Measurements from ENCODE around the gene SENP7.
"Not testable (repeated sequence)": the region's sequence is repeated elsewhere in the genome, so short reads cannot be mapped to it uniquely, and the experiment has no call there.

Gene SENP7

DNA sequence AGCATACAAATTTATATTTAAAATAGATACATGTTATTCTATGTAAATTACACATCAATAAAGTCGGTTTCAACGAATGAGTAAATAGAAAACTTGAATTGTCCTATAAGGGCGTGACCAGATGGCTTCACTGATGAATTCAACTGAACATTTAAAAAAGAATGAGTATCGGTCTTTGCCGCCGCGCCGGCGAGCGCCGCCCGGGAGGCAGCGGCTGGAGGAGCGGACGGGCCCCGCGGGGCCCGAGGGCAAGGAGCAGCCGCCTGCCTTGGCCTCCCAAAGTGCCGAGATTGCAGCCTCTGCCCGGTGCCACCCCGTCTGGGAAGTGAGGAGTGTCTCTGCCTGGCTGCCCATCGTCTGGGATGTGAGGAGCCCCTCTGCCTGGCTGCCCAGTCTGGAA, 74.4 kb downstream of the SENP7 start:
- not testable (repeated sequence) for DNase-seq

DNA sequence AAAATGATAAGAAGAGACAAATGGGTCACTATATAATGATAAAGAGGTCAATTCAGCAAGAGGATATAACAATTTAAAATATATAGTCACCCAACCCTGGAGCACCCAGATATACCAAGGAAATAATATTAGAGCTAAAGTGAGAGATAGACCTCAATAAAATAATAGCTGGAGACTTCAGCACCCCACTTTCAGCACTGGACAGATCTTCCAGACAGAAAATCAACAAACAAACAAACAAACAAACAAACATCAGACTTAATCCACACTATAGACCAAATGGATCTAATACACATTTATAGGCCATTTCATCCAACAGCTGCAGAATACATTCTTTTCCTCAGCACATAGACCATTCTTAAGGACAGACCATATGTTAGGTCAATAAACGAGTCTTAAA, 79.4 kb downstream of the SENP7 start:
- DNase-seq = no peak

- no peak for DNase-seq
Measured at GRCh38 chr3:101423984-101424888, 88.8 kb downstream of the SENP7 start.

DNA sequence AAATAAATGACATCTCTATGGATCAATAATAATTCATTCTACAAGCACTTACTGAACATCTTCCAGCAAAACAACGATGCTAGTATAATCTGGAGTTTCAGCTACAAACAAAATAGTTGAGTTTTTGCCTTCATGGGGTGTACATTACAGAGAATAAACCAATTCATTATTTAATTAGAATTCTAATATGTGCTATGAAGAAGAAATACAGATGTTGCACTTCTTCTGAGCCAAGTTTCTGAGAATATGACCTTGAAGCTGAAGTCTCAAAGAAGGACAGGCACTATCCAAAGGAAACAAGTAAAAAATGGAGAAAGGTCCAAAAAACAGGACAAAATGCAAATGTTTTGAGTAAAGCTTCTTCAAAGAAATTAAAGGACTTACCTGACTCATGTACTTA, 94.2 kb downstream of the SENP7 start:
- DNase-seq = no peak

- DNase-seq = no peak
Measured at GRCh38 chr3:101414121-101414520, 98.9 kb downstream of the SENP7 start.

- no peak for DNase-seq
Measured at GRCh38 chr3:101413656-101414055, 99.4 kb downstream of the SENP7 start.

- no peak for DNase-seq
Measured at GRCh38 chr3:101391413-101391950, 121.5 kb downstream of the SENP7 start.

GRCh38 chr3:101388706-101389105, 124.3 kb downstream of the SENP7 start:
- DNase-seq = no peak

- DNase-seq = no peak
Measured at GRCh38 chr3:101387351-101387750, 125.7 kb downstream of the SENP7 start.

DNA sequence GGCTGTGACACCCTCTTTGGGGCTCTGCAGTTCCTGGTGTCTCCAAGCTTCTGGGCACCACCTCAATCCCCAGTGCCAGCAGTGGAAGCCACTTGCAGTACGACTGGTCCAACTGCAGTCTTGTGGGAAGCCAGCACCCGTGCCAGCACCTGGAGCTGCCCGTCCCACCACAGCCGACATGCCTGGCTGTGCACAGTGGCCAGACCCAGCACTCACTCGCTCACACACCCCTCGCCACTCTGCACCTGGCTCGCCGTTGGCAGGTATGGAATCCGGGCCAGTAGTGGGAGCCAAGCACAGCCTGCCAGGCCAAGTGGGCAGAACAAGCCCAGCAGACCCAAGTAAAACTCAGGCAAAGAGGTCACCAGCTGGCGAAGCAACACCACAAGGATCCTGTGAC, 128.6 kb downstream of the SENP7 start:
- DNase-seq = no peak

DNA sequence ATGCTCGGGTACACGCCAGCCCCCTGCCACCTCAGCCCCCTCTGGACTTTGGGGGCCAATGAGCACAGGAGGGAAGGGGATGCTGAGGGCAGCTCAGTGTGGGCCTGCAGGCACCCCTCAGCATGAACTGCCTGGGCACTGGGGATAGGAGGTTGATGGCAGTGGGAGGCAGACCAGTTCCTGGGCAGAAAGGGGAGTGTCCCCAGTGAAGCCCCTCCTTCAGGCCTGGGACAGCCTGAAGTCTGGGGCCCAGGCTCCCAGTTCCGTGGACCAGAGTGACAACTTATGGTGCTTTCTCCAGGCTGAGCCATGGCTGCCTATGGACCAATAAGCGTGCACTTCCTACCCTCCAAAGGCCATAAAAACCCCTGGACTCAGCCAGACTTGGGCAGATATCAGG, 129.4 kb downstream of the SENP7 start:
- DNase-seq = no peak

DNA sequence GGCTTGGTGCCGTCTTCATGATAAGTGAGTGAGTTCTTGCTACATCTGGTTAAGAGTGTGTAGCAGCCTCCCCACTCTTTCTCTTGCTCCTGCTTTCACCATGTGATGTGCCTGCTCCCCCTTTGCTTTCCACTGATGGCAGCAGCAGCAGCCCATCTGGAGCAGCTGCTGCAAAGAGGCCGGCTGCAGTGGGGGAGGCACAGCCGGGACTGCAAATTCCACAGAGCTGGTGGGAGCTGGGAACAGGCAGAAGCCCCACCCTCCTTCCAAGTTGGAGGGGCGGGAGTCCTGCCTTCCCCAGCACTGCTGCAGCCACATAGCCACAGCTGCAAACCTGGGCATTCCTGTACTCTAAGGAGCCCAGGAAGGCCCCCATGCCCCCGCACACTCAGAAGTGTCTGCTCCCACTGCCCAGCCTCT, 129.8 kb downstream of the SENP7 start:
- DNase-seq = no peak

DNA sequence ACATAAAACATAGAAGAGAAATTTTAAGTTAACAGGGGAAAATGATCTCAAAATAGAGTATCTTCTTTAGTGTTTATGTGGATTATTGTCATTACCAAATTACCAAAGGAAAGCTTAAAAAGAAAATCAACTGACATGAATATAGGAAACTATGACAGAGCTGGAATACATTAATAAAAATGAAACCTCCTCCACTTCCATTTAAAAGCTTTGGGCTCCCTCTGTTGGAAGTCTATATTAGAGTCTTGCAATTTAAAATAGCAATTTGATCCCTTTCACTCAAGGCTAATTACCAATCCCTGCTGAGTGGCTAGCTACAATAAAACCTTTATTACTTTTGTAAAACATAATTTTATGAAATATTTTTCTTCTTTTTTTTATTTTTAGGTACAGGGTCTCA, 131.2 kb downstream of the SENP7 start:
- DNase-seq = no peak

DNA sequence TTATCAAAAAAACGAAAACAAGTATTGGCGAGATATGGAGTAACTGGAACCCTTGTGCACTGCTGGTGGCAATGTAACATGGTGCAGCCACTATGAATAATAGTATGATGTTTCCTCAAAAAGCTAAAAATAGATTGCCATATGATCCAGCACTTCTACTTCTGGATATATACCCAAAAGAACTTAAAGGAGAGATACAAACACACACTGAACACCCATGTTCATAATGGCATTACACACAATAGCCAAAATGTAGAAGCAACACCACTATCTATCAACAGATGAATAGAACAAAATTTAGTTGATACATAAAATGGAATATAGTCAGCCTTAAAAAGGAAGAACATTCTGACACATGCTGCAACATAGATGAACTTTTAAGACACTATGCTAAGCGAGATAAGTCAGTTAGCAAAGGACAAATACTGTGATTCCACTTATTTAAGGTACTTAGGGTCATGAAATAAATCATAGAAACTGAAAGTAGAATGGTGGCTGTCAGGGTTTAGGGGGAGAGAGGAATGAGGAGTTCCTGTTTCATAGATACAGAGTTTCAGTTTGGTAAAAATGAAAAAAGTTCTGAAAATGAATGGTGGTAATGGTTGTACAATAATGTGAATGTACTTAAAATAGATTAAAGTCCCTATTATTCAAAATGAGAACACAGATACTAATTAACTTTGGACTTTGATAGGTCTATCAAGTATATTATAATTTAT, 133.2 kb downstream of the SENP7 start:
- DNase-seq = no peak

GRCh38 chr3:101377796-101378195, 135.2 kb downstream of the SENP7 start:
- no peak for DNase-seq

GRCh38 chr3:101377209-101377608, 135.8 kb downstream of the SENP7 start:
- no peak for DNase-seq

- DNase-seq = no peak
Measured at GRCh38 chr3:101375586-101375985, 137.4 kb downstream of the SENP7 start.

DNA sequence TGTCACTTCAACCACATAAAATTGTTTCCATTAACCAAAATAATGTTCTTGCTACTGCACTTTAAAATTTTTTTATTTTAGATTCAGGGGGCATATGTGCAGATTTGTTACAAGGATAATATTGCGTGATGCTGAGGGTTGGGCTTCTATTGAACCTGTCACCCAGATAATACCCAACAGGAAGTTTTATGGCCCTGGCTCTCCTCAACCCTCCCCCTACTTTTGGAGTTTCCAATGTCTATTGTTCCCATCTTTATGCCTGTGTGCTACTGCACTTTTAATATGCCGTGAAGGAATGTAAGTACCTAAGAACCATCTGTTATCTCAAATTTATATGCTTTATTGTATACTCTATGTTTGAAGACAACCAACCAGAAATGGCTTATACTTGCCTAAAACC, 150.6 kb downstream of the SENP7 start:
- no peak for DNase-seq

- no peak for DNase-seq
Measured at GRCh38 chr3:101351829-101352228, 161.2 kb downstream of the SENP7 start.

DNA sequence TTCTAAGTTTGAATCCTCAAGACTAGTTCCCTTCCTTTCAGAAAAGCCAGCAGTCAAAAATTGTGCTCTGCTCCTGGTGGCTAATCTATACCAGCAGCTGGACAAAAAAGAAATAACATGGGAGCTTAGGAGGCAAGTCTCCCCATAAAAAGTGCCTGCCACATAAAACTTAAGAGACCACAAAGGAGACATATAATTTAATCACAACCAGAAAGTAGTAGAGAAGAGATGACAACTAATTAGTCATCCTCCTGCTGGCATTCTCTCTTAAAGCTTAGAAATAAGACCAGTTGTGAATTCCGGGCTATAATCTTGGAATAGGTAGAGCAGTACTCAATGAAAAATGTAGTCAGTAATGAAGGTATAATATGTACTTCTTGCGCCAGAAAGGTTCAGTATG, 172.4 kb downstream of the SENP7 start:
- DNase-seq = no peak

DNA sequence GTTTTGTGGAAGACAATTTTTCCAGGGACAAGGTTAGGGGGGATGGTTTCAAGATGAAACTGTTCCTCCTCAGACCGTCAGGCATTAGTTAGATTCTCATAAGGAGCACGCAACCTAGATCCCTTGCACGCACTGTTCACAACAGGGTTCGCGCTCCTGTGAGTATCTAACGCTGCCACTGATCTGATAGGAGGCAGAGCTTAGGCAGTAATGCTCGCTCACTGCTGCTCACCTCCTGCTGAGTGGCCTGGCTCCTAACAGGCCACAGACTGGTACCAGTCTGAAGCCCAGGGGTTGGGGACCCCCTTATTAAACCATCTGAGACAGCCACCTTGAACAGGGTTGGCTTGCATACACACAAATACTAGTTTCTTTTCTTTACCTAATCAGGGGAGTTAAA, 179.1 kb downstream of the SENP7 start:
- DNase-seq = no peak

DNA sequence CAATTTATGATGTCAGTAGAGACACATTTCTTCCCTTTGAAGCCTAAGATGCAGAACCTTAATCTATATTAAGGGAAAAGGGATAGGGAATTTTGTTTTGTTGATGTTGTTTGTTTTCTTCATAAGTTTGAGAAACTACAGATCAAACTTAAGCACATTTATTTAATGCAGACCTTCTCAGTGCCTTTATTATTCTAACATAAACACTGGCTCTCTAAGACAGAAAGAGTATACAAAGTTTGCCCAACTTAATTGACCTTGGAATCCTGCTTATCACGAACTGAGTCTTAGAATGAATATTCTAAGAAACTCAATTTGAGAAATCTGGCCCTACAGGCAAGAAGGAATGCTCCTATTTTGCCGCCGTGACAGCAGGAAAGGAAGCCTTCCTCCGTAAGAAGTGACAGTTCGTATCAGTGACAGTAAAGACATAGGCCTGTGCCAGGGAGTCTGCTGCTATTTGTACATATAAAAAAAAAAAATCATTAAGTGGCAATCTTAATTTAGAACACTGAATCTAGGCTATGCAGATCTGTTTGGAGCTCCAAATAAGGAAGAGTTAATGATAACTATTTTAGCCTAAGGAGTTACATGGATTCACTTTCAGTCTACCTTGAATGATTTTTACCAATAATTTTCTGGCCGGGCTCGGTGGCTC, 183.9 kb downstream of the SENP7 start:
- no peak for DNase-seq

DNA sequence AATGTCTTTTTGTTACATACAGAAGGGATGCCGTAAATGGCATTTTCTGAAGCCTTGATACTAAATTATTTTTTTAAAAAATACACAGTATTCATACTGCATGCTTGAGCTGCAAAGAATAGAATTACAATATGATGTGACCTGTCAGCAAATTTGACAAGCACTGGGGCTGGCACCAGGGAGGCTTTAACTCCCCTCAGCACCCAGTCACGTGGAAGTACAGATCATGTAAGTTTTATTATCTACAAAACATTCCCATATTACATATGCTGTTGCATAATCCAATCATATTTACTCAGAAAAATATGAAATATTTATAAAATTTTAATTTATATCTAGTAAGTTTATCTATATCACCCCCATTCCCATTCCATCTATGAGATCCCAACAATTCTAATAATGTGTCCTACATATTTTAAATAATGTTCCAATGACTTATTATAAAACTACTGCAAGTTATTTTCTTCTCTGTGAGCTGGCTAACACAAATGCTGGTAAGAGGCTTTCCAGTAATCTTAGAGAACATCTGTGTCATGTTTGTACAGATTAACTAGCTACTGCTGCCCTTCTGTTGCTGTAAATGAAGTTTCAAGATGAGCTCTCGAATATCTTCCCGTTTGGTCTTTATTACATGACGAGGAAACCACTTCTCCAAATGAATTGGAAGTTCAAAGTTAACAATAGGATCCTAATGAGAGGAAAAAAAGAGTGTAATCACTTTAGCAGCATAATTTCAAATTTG, 187.4 kb downstream of the SENP7 start:
- no peak for DNase-seq

All from stimulated activated naive CD4-positive, alpha-beta T cell treated with Interleukin-2 at 50 U/mL for 16 hours (primary cell).